ENCODE results near the gene OR8G1. TPM values are rescaled to one million over a fixed set of nuclear protein-coding genes. Genes with fewer than 3 reads are reported as not detected.

OR8G1 gene
- total RNA-seq, 1 experiment from 2014 or later: not detected

- no peaks in the 10 kb centered on the region for H3K9me3 ChIP-seq (ENCODE audit: control insufficient read depth, low read depth, low read length)
- H3K18ac ChIP-seq (ENCODE audit: insufficient read length, low read depth, low read length): no peak overlapping the region
- no peak for TF ChIP-seq CTCF (conservative IDR thresholded peaks at IDR 0.05)
- no peak overlapping the region for H4K8ac ChIP-seq (replicated peaks; ENCODE audit: insufficient read length, low read depth, low read length)
- Mint-ChIP-seq H3K36me3 (ENCODE audit: insufficient read depth in 1 of 3, low read depth in 3 of 3) (0 out of 7 replicates have a peak, but pooled peaks cover 0 to 2% (median 0%) of the 10 kb centered on the region in 3 experiments), H3K4me3 (no peak overlapping the region), H3K27ac (no peak overlapping the region), H3K4me1 (no peaks in the 10 kb centered on the region), H3K27me3 (ENCODE audit: low read depth) (no peaks in the 10 kb centered on the region; the same call in 1 of the 2 replicates), H3K9me3 (peaks cover 0 to 2% of the 10 kb centered on the region in 2 experiments; a peak in 1 of 5 replicates)
- H3K23me2 ChIP-seq (ENCODE audit: insufficient read length, low read depth, low read length, poor library complexity, severe bottlenecking): no peaks in the 10 kb centered on the region
- no peak overlapping the region for H2BK12ac ChIP-seq (ENCODE audit: insufficient read length, low read depth, low read length)
- no peak overlapping the region for H2AK5ac ChIP-seq (ENCODE audit: insufficient read length, low read length)
- no peaks in the 10 kb centered on the region for H3K79me2 ChIP-seq (ENCODE audit: insufficient read depth, low read length)
- no peaks in the 10 kb centered on the region for H4K20me1 ChIP-seq (ENCODE audit: control insufficient read depth, insufficient read depth, insufficient read length)
- no peak overlapping the region for H3T11ph ChIP-seq (ENCODE audit: low read length)
- H2BK5ac ChIP-seq (ENCODE audit: insufficient read length, low read length): no peak overlapping the region
- H3K23ac ChIP-seq (ENCODE audit: insufficient read length, low read depth, low read length): no peak overlapping the region
- no peak overlapping the region for H3K27ac ChIP-seq (ENCODE audit: insufficient read length, low read depth, low read length)
- no peaks in the 10 kb centered on the region for H3K4me1 ChIP-seq (ENCODE audit: insufficient read depth, low read length)
- no peaks in the 10 kb centered on the region for H3K79me1 ChIP-seq (ENCODE audit: insufficient read depth, low read depth, low read length, poor library complexity, severe bottlenecking)
- H4K91ac ChIP-seq (ENCODE audit: insufficient read length, low read depth, low read length): no peak overlapping the region
- no peak overlapping the region for H2AFZ ChIP-seq (ENCODE audit: low read length)
- DNase-seq: no peak
- no peak overlapping the region for H3K14ac ChIP-seq (ENCODE audit: insufficient read depth, low read length)
- no peak overlapping the region for H2BK15ac ChIP-seq (ENCODE audit: low read depth, low read length)
- no peak overlapping the region for H3K4me2 ChIP-seq (ENCODE audit: insufficient read depth, insufficient read length, low read length)
- no peak overlapping the region for H2BK20ac ChIP-seq (ENCODE audit: low read depth, low read length, poor library complexity, severe bottlenecking)
- H4K5ac ChIP-seq (ENCODE audit: insufficient read length, low read depth, low read length): no peak overlapping the region
- no CpG with 5 or more reads among the region's 16 CpGs for WGBS (ENCODE audit: extremely low coverage, insufficient read length, low lambda C conversion rate)
- H3K9ac ChIP-seq (ENCODE audit: extremely low read depth, insufficient read length, low read length): no peak overlapping the region
- H3K56ac ChIP-seq (ENCODE audit: insufficient read length, low read depth, low read length): no peak overlapping the region
- H3K4ac ChIP-seq (ENCODE audit: low read depth, low read length): no peak overlapping the region
- H3K27me3 ChIP-seq (ENCODE audit: insufficient read depth, low read length): no peaks in the 10 kb centered on the region
- no peak overlapping the region for H2BK120ac ChIP-seq (ENCODE audit: low read depth, low read length, poor library complexity, severe bottlenecking)
These were observed 40.2 kb upstream of the OR8G1 start for GRCh38 chr11:124200671-124201070.
